HG02763 (cell line): ENCODE results near the gene CD200R1L.

ENCODE experiments used
- ATAC-seq: cut with Tn5 transposase; IDR thresholded peaks from one replicate; pipeline ENCODE4 v1.9.1; 2021; ENCODE audit warnings: mild to moderate bottlenecking, moderate library complexity; ENCODE audit not compliant: unreplicated experiment

The CD200R1L gene

GRCh38 chr3:112822064-112823055 lies 24.3 kb downstream of the CD200R1L start:
- no peak for ATAC-seq

- no peak for ATAC-seq
Observed at GRCh38 chr3:112818289-112818688, 28.4 kb downstream of the CD200R1L start.

GRCh38 chr3:112817797-112818196 lies 28.9 kb downstream of the CD200R1L start:
- ATAC-seq = no peak

GRCh38 chr3:112817271-112817670 lies 29.4 kb downstream of the CD200R1L start:
- no peak for ATAC-seq

- ATAC-seq = no peak
Observed at GRCh38 chr3:112815981-112816380, 30.7 kb downstream of the CD200R1L start.

- no peak for ATAC-seq
Observed at GRCh38 chr3:112814266-112814665, 32.4 kb downstream of the CD200R1L start.

GRCh38 chr3:112813723-112814171 lies 32.9 kb downstream of the CD200R1L start:
- ATAC-seq = peak; percentile 57

GRCh38 chr3:112813016-112813415 lies 33.6 kb downstream of the CD200R1L start:
- ATAC-seq = no peak

- ATAC-seq = no peak
Observed at GRCh38 chr3:112811917-112812660, 34.6 kb downstream of the CD200R1L start.

- ATAC-seq = no peak
Observed at GRCh38 chr3:112811131-112811884, 35.4 kb downstream of the CD200R1L start.

GRCh38 chr3:112810561-112810960 lies 36.1 kb downstream of the CD200R1L start:
- ATAC-seq = no peak

GRCh38 chr3:112808136-112808535 lies 38.5 kb downstream of the CD200R1L start:
- ATAC-seq = no peak

GRCh38 chr3:112807685-112808084 lies 39.0 kb downstream of the CD200R1L start:
- ATAC-seq = no peak

GRCh38 chr3:112806903-112807302 lies 39.8 kb downstream of the CD200R1L start:
- ATAC-seq = no peak

- no peak for ATAC-seq
Observed at GRCh38 chr3:112805126-112805525, 41.5 kb downstream of the CD200R1L start.

GRCh38 chr3:112804021-112804420 lies 42.6 kb downstream of the CD200R1L start:
- ATAC-seq = no peak

GRCh38 chr3:112803467-112803866 lies 43.2 kb downstream of the CD200R1L start:
- ATAC-seq = no peak

- no peak for ATAC-seq
Observed at GRCh38 chr3:112802338-112802737, 44.3 kb downstream of the CD200R1L start.

GRCh38 chr3:112799946-112800345 lies 46.7 kb downstream of the CD200R1L start:
- ATAC-seq = no peak

GRCh38 chr3:112794622-112795172 lies 52.0 kb downstream of the CD200R1L start:
- ATAC-seq = no peak
